ENCODE data around the gene AGAP9. TPM values are rescaled to one million over a fixed set of nuclear protein-coding genes. Genes with fewer than 3 reads are reported as not detected.
"Not testable (repeated sequence)": the region's sequence is repeated elsewhere in the genome, so short reads cannot be mapped to it uniquely, and the experiment has no call there.

AGAP9 gene
- total RNA-seq, 1 experiment from 2014 or later: 7.4 TPM

DNA sequence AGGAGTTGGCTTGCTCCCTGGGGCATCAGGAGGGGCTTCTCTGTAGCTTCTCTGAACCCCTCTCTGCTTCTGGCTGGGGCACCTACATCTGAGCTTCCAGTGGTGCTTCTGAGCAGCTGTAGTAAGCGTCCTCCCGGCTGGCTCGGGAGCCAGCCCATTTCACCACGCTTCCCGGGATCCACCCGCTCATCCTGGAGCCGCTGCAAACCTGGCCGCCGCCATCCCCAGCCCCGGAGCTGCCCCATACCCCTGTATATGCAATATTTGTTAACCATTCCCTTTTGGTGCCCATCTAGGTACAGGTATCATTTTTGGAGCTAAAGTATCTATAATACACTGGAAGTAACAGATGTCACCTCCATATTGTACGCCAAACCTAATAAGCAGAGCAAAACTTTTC lies 38.7 kb downstream of the AGAP9 start:
- H3K9me3 ChIP-seq (ENCODE audit: control insufficient read depth in 1 of 2, insufficient read depth in 1 of 2, low read depth in 1 of 2, low read length in 2 of 2); H4K20me1 ChIP-seq (ENCODE audit: insufficient read depth); H3K27ac ChIP-seq (ENCODE audit: low read depth, low read length); RAD21 ChIA-PET (ENCODE audit: low non-redundant PET in 1 of 2, low total read pairs in 2 of 2, uncharacterized antibody in 2 of 2, unreplicated experiment in 2 of 2); H3K4me3 ChIP-seq (replicated peaks in 1 of 2; ENCODE audit: low read depth in 1 of 2, low read length in 2 of 2); intact Hi-C loops (cut with micrococcal nuclease); H3K4me1 ChIP-seq (ENCODE audit: control insufficient read depth in 1 of 2, insufficient read depth in 2 of 2, low read length in 2 of 2); H3K4me2 ChIP-seq (ENCODE audit: low read length); DNase-seq (ENCODE audit: low read depth, low spot score); POLR2A ChIA-PET; H3K79me2 ChIP-seq (ENCODE audit: insufficient read depth, low read length); ATAC-seq; H3K27me3 ChIP-seq (ENCODE audit: insufficient read depth, low read length); H3K36me3 ChIP-seq (ENCODE audit: control insufficient read depth in 1 of 2, insufficient read depth in 2 of 2, low read length in 2 of 2); H3K9ac ChIP-seq (ENCODE audit: low read length); CTCF ChIA-PET; BruUV-seq (replicated peaks); H2AFZ ChIP-seq (ENCODE audit: low read depth, low read length, poor library complexity, severe bottlenecking); H3K9me2 ChIP-seq (ENCODE audit: insufficient read depth): not testable (repeated sequence)

- H3K36me3 ChIP-seq (ENCODE audit: control insufficient read depth in 1 of 2, insufficient read depth in 2 of 2, low read length in 2 of 2); H3K9ac ChIP-seq (ENCODE audit: low read length); H3K4me1 ChIP-seq (ENCODE audit: control insufficient read depth in 1 of 2, insufficient read depth in 2 of 2, low read length in 2 of 2); intact Hi-C loops (cut with micrococcal nuclease); H2AFZ ChIP-seq (ENCODE audit: low read depth, low read length, poor library complexity, severe bottlenecking); CTCF ChIA-PET; POLR2A ChIA-PET; H3K9me2 ChIP-seq (ENCODE audit: insufficient read depth); H3K27me3 ChIP-seq (ENCODE audit: insufficient read depth, low read length); RAD21 ChIA-PET (ENCODE audit: low non-redundant PET in 1 of 2, low total read pairs in 2 of 2, uncharacterized antibody in 2 of 2, unreplicated experiment in 2 of 2); H3K4me3 ChIP-seq (replicated peaks in 1 of 2; ENCODE audit: low read depth in 1 of 2, low read length in 2 of 2); H3K79me2 ChIP-seq (ENCODE audit: insufficient read depth, low read length); H3K27ac ChIP-seq (ENCODE audit: low read depth, low read length); H3K4me2 ChIP-seq (ENCODE audit: low read length); DNase-seq (ENCODE audit: low read depth, low spot score); ATAC-seq; H4K20me1 ChIP-seq (ENCODE audit: insufficient read depth); BruUV-seq (replicated peaks); H3K9me3 ChIP-seq (ENCODE audit: control insufficient read depth in 1 of 2, insufficient read depth in 1 of 2, low read depth in 1 of 2, low read length in 2 of 2): not testable (repeated sequence)
These were observed 39.5 kb downstream of the AGAP9 start, which contains the start of gene ANXA8 for GRCh38 chr10:47483923-47484322. ANXA8 (minus strand) TSS chr10:47484115; CDS start chr10:47483933, 182 bp downstream.

DNA sequence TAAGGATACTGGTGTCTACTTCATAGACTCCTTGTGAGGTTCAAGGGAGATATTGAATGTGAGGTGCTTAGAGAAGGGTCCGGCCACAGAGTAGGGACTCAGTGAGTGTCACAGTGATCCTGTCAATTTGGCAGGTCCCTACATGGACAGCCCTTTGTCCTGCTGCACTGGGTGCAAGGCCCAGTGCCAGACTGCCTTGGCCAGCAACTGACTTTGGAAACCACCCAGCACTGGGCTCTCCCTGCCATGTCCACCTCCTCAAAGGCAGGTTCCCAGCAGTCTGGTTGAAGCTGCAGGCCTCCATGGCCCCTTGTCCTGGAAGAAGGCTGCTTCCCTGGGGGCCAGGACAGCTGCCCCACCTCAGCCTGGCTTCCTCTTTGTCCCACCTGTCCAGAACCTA lies 41.1 kb downstream of the AGAP9 start:
- RAD21 ChIA-PET (ENCODE audit: low non-redundant PET in 1 of 2, low total read pairs in 2 of 2, uncharacterized antibody in 2 of 2, unreplicated experiment in 2 of 2); POLR2A ChIA-PET; H3K4me1 ChIP-seq (ENCODE audit: control insufficient read depth in 1 of 2, insufficient read depth in 2 of 2, low read length in 2 of 2); H3K4me2 ChIP-seq (ENCODE audit: low read length); H3K36me3 ChIP-seq (ENCODE audit: control insufficient read depth in 1 of 2, insufficient read depth in 2 of 2, low read length in 2 of 2); H3K79me2 ChIP-seq (ENCODE audit: insufficient read depth, low read length); H4K20me1 ChIP-seq (ENCODE audit: insufficient read depth); H2AFZ ChIP-seq (ENCODE audit: low read depth, low read length, poor library complexity, severe bottlenecking); ATAC-seq; H3K9me3 ChIP-seq (ENCODE audit: control insufficient read depth in 1 of 2, insufficient read depth in 1 of 2, low read depth in 1 of 2, low read length in 2 of 2); intact Hi-C loops (cut with micrococcal nuclease); H3K9me2 ChIP-seq (ENCODE audit: insufficient read depth); H3K27ac ChIP-seq (ENCODE audit: low read depth, low read length); CTCF ChIA-PET; H3K9ac ChIP-seq (ENCODE audit: low read length); DNase-seq (ENCODE audit: low read depth, low spot score); H3K4me3 ChIP-seq (replicated peaks in 1 of 2; ENCODE audit: low read depth in 1 of 2, low read length in 2 of 2); H3K27me3 ChIP-seq (ENCODE audit: insufficient read depth, low read length); BruUV-seq (replicated peaks): not testable (repeated sequence)

DNA sequence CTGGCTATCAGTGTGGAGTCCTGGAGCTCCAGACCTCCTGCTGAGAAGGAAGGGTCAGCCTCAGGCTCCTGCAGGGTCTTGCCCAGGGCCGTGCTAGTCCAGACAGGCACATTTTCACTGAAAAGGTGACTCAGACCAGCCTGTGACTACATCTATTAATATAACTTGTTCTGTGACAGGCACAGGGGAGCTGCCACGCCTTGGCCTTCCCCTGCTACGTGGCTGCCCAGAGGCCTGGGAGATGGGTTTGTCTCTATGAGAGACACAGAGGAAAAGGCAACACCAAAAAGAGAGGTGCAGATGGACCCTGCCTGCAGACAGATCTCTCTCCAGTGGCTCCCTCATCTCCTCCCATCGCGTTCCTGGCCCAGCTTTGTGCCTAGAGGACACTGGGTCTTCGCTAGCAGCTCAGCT lies 41.7 kb downstream of the AGAP9 start:
- H3K36me3 ChIP-seq (ENCODE audit: control insufficient read depth in 1 of 2, insufficient read depth in 2 of 2, low read length in 2 of 2); BruUV-seq (replicated peaks); H3K79me2 ChIP-seq (ENCODE audit: insufficient read depth, low read length); H4K20me1 ChIP-seq (ENCODE audit: insufficient read depth); H3K27me3 ChIP-seq (ENCODE audit: insufficient read depth, low read length); H3K9ac ChIP-seq (ENCODE audit: low read length); H3K4me1 ChIP-seq (ENCODE audit: control insufficient read depth in 1 of 2, insufficient read depth in 2 of 2, low read length in 2 of 2); H3K9me2 ChIP-seq (ENCODE audit: insufficient read depth); RAD21 ChIA-PET (ENCODE audit: low non-redundant PET in 1 of 2, low total read pairs in 2 of 2, uncharacterized antibody in 2 of 2, unreplicated experiment in 2 of 2); H3K27ac ChIP-seq (ENCODE audit: low read depth, low read length); DNase-seq (ENCODE audit: low read depth, low spot score); intact Hi-C loops (cut with micrococcal nuclease); H2AFZ ChIP-seq (ENCODE audit: low read depth, low read length, poor library complexity, severe bottlenecking); POLR2A ChIA-PET; CTCF ChIA-PET; H3K4me3 ChIP-seq (replicated peaks in 1 of 2; ENCODE audit: low read depth in 1 of 2, low read length in 2 of 2); H3K9me3 ChIP-seq (ENCODE audit: control insufficient read depth in 1 of 2, insufficient read depth in 1 of 2, low read depth in 1 of 2, low read length in 2 of 2): not testable (repeated sequence)
- peak overlapping the region; percentile 35 for H3K4me2 ChIP-seq (ENCODE audit: low read length)
- peak; percentile 59 for ATAC-seq

GRCh38 chr10:47481182-47481766 lies 42.2 kb downstream of the AGAP9 start:
- RAD21 ChIA-PET (ENCODE audit: low non-redundant PET in 1 of 2, low total read pairs in 2 of 2, uncharacterized antibody in 2 of 2, unreplicated experiment in 2 of 2): not testable (repeated sequence)

More at GRCh38 chr10:47481182-47481766, 42.2 kb downstream of the AGAP9 start:
- H3K27ac ChIP-seq (ENCODE audit: low read depth, low read length); H3K9me2 ChIP-seq (ENCODE audit: insufficient read depth); H3K79me2 ChIP-seq (ENCODE audit: insufficient read depth, low read length); H3K9ac ChIP-seq (ENCODE audit: low read length); CTCF ChIA-PET; DNase-seq (ENCODE audit: low read depth, low spot score); H3K4me2 ChIP-seq (ENCODE audit: low read length); H3K4me3 ChIP-seq (replicated peaks in 1 of 2; ENCODE audit: low read depth in 1 of 2, low read length in 2 of 2); BruUV-seq (replicated peaks); H3K27me3 ChIP-seq (ENCODE audit: insufficient read depth, low read length); H2AFZ ChIP-seq (ENCODE audit: low read depth, low read length, poor library complexity, severe bottlenecking); intact Hi-C loops (cut with micrococcal nuclease); POLR2A ChIA-PET; H3K4me1 ChIP-seq (ENCODE audit: control insufficient read depth in 1 of 2, insufficient read depth in 2 of 2, low read length in 2 of 2); H4K20me1 ChIP-seq (ENCODE audit: insufficient read depth); H3K36me3 ChIP-seq (ENCODE audit: control insufficient read depth in 1 of 2, insufficient read depth in 2 of 2, low read length in 2 of 2); H3K9me3 ChIP-seq (ENCODE audit: control insufficient read depth in 1 of 2, insufficient read depth in 1 of 2, low read depth in 1 of 2, low read length in 2 of 2): not testable (repeated sequence)
- ATAC-seq: peak; percentile 93
